ENCODE data around the gene LRRC4C. TPM values are rescaled to one million over a fixed set of nuclear protein-coding genes. Genes with fewer than 3 reads are reported as not detected.

The LRRC4C gene
- total and polyA plus RNA-seq, 10 of the 15 experiments (the other 5 are each of a cell fraction or from before 2014, with no cell fraction given): 1.5 TPM; not detected in 9

DNA sequence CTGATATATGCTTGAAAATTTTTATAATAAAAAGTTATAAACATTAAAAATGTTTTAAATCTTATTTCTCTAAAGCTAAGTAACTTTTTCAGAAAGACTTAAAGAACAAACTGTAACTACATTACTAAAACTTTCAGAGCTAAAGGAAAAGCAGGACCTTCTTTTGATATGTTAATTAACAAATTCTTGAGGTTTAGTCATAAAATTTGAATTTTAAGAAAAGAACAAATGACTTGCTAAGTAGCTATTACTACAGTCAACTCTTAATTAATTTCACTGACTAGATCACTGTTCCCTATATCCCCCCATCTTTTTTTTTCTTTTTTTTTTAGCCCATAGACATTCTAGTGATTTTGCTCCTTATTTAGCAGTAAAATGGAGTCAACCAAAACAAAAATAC lies 344.4 kb downstream of the LRRC4C start (continued):
- TF ChIP-seq, protein P1, sequence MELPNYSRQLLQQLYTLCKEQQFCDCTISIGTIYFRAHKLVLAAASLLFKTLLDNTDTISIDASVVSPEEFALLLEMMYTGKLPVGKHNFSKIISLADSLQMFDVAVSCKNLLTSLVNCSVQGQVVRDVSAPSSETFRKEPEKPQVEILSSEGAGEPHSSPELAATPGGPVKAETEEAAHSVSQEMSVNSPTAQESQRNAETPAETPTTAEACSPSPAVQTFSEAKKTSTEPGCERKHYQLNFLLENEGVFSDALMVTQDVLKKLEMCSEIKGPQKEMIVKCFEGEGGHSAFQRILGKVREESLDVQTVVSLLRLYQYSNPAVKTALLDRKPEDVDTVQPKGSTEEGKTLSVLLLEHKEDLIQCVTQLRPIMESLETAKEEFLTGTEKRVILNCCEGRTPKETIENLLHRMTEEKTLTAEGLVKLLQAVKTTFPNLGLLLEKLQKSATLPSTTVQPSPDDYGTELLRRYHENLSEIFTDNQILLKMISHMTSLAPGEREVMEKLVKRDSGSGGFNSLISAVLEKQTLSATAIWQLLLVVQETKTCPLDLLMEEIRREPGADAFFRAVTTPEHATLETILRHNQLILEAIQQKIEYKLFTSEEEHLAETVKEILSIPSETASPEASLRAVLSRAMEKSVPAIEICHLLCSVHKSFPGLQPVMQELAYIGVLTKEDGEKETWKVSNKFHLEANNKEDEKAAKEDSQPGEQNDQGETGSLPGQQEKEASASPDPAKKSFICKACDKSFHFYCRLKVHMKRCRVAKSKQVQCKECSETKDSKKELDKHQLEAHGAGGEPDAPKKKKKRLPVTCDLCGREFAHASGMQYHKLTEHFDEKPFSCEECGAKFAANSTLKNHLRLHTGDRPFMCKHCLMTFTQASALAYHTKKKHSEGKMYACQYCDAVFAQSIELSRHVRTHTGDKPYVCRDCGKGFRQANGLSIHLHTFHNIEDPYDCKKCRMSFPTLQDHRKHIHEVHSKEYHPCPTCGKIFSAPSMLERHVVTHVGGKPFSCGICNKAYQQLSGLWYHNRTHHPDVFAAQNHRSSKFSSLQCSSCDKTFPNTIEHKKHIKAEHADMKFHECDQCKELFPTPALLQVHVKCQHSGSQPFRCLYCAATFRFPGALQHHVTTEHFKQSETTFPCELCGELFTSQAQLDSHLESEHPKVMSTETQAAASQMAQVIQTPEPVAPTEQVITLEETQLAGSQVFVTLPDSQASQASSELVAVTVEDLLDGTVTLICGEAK (IDR thresholded peaks at IDR 0.05; ENCODE audit: borderline replicate concordance): no peak

DNA sequence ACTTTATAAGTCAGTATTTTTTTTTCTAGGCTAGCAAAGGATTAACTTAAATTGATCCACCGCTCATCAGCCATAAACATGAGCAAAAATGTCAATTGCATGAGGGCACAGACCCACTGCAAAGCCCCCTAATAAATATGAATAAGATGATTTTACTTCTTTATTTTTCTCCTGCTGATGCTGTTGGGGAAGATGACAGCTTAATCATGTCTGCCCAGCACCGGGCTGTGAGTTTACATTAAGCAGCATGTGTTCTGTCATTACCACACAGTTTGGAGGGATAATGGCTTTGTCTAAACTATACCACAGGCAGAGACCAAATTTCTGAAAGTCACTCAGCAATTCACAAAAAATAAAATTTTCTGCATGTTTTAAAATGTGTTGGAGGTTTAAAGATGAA lies 346.3 kb downstream of the LRRC4C start:
- ChIA-PET POLR2A (no interaction called here), SMC1A (ENCODE audit: uncharacterized antibody, unreplicated experiment) (no interaction called here), CTCF (no interaction called here), RAD21 (ENCODE audit: unreplicated experiment) (no interaction called here)
- in situ Hi-C loops (cut with MboI): no loop called here
- Histone ChIP-seq H3K4me2 (ENCODE audit: control insufficient read depth, insufficient read depth) (no peak overlapping the region), H3K79me2 (ENCODE audit: control insufficient read depth, insufficient read depth, low read length) (no peaks in the 10 kb centered on the region), H3K27me3 (replicated peaks in 1 of 2; ENCODE audit: control insufficient read depth in 2 of 2, insufficient read depth in 2 of 2, low read length in 1 of 2) (no peaks in the 10 kb centered on the region), H2AFZ (ENCODE audit: control insufficient read depth, low read depth, low read length) (no peak overlapping the region), H3K9ac (ENCODE audit: control insufficient read depth, insufficient read depth, low read length) (no peak overlapping the region), H3K27ac (ENCODE audit: control insufficient read depth, insufficient read depth) (no peak overlapping the region), H3K9me3 (replicated peaks; ENCODE audit: control insufficient read depth, insufficient read depth, low read length) (no peaks in the 10 kb centered on the region), H3K4me1 (ENCODE audit: control insufficient read depth, insufficient read depth, low read length) (no peaks in the 10 kb centered on the region), H3K4me3 (no peak overlapping the region), H4K20me1 (ENCODE audit: control insufficient read depth, insufficient read depth) (no peaks in the 10 kb centered on the region), H3K36me3 (ENCODE audit: control insufficient read depth in 2 of 2, insufficient read depth in 2 of 2, low read length in 1 of 2) (no peaks in the 10 kb centered on the region)
- ATAC-seq (no peak), FAIRE-seq (no peak), DNase-seq (ENCODE audit: low read depth, low spot score) (no peak)
- no TSS peak for BruUV-seq (replicated peaks)
- 4% methylated on average over 2 of the region's 2 CpGs for WGBS (ENCODE audit: insufficient coverage, insufficient replicate concordance, low lambda C conversion rate, missing lambda C conversion rate)
- intact Hi-C loops (cut with micrococcal nuclease; ENCODE audit: unreplicated experiment): no loop called here
- no peak for TF ChIP-seq NFIC (IDR thresholded peaks at IDR 0.05; ENCODE audit: low read depth, low read length)
- TF ChIP-seq, protein P2, sequence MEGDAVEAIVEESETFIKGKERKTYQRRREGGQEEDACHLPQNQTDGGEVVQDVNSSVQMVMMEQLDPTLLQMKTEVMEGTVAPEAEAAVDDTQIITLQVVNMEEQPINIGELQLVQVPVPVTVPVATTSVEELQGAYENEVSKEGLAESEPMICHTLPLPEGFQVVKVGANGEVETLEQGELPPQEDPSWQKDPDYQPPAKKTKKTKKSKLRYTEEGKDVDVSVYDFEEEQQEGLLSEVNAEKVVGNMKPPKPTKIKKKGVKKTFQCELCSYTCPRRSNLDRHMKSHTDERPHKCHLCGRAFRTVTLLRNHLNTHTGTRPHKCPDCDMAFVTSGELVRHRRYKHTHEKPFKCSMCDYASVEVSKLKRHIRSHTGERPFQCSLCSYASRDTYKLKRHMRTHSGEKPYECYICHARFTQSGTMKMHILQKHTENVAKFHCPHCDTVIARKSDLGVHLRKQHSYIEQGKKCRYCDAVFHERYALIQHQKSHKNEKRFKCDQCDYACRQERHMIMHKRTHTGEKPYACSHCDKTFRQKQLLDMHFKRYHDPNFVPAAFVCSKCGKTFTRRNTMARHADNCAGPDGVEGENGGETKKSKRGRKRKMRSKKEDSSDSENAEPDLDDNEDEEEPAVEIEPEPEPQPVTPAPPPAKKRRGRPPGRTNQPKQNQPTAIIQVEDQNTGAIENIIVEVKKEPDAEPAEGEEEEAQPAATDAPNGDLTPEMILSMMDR (IDR thresholded peaks at IDR 0.05 in 2 of 3, conservative IDR thresholded peaks at IDR 0.05 in 1 of 3; ENCODE audit: control insufficient read depth in 2 of 3, extremely low read depth in 1 of 3, insufficient read depth in 1 of 3, low read depth in 3 of 3, low read length in 3 of 3): no peak
- no peak for TF ChIP-seq MTA3 (IDR thresholded peaks at IDR 0.05; ENCODE audit: borderline replicate concordance, low read length)
- TF ChIP-seq, protein P3, sequence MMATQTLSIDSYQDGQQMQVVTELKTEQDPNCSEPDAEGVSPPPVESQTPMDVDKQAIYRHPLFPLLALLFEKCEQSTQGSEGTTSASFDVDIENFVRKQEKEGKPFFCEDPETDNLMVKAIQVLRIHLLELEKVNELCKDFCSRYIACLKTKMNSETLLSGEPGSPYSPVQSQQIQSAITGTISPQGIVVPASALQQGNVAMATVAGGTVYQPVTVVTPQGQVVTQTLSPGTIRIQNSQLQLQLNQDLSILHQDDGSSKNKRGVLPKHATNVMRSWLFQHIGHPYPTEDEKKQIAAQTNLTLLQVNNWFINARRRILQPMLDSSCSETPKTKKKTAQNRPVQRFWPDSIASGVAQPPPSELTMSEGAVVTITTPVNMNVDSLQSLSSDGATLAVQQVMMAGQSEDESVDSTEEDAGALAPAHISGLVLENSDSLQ (IDR thresholded peaks at IDR 0.05): no peak
- no peak for TF ChIP-seq RELB (IDR thresholded peaks at IDR 0.05; ENCODE audit: low read depth)
- TF ChIP-seq IKZF2 (IDR thresholded peaks at IDR 0.05): no peak
- no peak for TF ChIP-seq BCLAF1 (IDR thresholded peaks at IDR 0.05)
- no peak for TF ChIP-seq LARP7 (IDR thresholded peaks at IDR 0.05)
- TF ChIP-seq EZH2 (IDR thresholded peaks at IDR 0.05; ENCODE audit: borderline replicate concordance, control insufficient read depth, low read depth, low read length): no peak
